DOHH2 (cell line): ENCODE measurements around the gene CDH2.

Experiments
- CTCF ChIP-seq: fragments of 200-600 bp; sonication (generic); IDR thresholded peaks from one replicate; pipeline ENCODE4 v1.5.1; 2014; ENCODE audit warnings: antibody characterized with exemption, mild to moderate bottlenecking, low read depth, low read length; ENCODE audit not compliant: poor library complexity, severe bottlenecking
- EZH2phosphoT487 ChIP-seq: fragments of 200-600 bp; sonication (generic); IDR thresholded peaks from 2 replicates; pipeline ENCODE4 v1.6.1; 2017; ENCODE audit warnings: borderline replicate concordance, mild to moderate bottlenecking, antibody characterized with exemption, low read length, moderate library complexity, mixed read lengths

GRCh38 chr18:28113271-28114029 lies 63.5 kb downstream of the CDH2 start:
- TF ChIP-seq CTCF (no peak), EZH2phosphoT487 (no peak)
